NCI-H345 treated with DMSO at 0.1 percent for 48 hours (cell line): Measurements from ENCODE around the gene ZNF462.
A peak's percentile ranks its signal among the peaks of the same experiment; 100 is the strongest.
"Not testable (repeated sequence)": the region's sequence is repeated elsewhere in the genome, so short reads cannot be mapped to it uniquely, and the experiment has no call there.

Source experiments
- DNase-seq: peaks from one replicate; lab custom pipeline; 2025; ENCODE audit not compliant: unreplicated experiment; lab: John Stamatoyannopoulos, UW

Gene ZNF462, protein sequence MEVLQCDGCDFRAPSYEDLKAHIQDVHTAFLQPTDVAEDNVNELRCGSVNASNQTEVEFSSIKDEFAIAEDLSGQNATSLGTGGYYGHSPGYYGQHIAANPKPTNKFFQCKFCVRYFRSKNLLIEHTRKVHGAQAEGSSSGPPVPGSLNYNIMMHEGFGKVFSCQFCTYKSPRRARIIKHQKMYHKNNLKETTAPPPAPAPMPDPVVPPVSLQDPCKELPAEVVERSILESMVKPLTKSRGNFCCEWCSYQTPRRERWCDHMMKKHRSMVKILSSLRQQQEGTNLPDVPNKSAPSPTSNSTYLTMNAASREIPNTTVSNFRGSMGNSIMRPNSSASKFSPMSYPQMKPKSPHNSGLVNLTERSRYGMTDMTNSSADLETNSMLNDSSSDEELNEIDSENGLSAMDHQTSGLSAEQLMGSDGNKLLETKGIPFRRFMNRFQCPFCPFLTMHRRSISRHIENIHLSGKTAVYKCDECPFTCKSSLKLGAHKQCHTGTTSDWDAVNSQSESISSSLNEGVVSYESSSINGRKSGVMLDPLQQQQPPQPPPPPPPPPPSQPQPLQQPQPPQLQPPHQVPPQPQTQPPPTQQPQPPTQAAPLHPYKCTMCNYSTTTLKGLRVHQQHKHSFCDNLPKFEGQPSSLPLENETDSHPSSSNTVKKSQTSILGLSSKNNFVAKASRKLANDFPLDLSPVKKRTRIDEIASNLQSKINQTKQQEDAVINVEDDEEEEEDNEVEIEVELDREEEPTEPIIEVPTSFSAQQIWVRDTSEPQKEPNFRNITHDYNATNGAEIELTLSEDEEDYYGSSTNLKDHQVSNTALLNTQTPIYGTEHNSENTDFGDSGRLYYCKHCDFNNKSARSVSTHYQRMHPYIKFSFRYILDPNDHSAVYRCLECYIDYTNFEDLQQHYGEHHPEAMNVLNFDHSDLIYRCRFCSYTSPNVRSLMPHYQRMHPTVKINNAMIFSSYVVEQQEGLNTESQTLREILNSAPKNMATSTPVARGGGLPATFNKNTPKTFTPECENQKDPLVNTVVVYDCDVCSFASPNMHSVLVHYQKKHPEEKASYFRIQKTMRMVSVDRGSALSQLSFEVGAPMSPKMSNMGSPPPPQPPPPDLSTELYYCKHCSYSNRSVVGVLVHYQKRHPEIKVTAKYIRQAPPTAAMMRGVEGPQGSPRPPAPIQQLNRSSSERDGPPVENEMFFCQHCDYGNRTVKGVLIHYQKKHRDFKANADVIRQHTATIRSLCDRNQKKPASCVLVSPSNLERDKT (N-terminal part only)

DNA sequence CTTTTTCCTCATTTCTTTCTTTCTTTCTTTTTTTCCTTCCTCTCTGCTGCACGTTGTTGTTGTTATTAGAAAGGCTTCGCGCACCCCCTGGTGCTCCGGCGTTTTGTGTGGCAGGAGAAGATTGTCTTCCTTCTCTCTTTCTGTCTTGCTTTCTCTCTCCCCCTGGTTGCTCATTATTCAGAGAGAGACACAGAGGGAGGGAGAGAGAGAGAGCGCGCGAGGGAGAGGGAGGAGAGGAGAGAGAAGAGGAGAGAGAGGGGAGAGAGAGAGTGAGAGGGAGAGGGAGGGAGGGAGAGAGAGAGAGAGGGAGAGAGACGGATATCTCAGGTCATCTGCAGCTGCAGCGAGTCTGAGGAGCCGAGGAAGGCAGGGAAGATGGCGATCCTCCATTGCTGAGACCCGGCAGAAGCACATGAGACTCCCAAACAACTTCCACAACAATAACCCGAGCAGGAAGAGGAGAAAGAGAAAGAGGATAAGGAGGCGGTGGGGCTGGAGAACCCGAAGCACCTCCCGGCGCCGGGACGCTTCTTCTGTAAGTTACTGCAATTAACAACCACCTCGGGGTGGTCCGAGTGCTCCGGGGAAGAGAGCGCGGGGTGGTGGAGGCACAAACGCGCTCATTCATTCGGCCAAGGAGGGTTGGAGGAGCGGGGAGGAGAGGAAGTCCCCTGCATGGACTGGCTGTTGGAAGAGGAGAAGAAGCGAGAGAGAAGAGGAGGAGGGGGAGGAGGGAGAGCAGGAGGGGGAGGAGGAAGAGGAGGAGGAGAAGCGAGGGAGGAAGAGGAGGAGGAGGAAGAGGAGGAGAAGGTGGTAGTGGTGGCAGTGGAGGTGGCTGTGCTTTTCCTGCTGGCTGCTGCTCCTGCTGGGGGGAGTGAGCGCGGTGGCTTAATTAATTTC lies at the start of gene ZNF462:
Gene ZNF462, plus strand, starts transcription at position 346 of the 900 bp plus-strand sequence. CDS start 60,218 bp downstream, outside the sequence.
- DNase-seq = peak; percentile 64

DNA sequence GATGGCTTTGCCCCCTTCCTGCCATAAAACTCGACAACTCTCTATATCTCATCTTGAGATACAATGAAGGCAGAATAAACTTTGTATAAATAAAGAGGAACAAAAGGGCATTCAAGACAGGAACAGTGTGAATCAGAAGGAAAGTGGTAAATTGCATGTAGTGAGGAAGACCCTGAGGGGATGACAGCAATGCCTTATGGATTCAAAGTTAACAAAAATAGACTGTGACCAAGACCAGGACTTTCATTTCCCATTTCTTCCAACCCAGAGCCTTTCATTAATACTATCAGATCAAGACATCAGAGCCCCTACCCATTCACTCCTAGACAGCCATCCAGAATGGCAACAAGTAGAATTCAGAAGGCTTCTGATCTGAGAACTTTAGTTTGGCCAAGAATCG lies 46.4 kb upstream of the ZNF462 start:
- no peak for DNase-seq

DNA sequence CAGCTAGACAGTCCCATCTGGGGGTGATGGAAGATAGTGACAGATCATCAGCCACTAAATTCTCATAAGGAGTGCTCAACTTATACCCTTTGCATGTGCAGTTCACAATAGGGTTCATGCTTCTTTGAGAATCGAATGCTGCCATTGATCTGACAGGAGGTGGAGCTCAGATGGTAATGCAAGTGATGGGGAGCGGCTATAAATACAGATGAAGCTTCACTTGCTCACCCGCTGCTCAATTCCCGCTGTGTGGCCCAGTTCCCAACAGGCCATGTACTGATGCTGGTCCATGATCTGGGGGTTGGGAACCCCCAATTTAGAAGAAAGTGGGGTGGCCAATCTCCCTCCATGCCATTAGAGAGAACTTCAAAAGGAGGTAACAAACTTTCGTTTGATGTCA lies 44.9 kb upstream of the ZNF462 start:
- DNase-seq = no peak

DNA sequence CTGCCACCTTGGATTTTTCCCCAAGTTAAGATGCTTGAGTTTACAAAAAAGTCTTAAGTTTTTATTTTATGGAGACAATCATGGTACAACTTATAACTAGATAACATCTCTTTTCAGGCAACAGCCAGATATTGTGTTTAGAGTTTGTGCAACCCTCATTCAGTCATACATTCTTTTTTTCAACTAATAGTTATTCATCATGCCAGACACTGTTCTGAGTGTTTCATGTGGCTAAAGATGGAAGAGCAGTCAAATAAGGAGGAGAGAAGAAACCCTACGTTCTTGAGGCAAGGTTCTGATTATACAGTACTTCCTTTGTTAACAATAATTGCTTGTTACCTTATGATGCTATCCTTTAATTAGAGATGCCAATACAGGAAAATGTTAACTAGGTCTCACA lies 42.1 kb upstream of the ZNF462 start:
- DNase-seq = no peak

DNA sequence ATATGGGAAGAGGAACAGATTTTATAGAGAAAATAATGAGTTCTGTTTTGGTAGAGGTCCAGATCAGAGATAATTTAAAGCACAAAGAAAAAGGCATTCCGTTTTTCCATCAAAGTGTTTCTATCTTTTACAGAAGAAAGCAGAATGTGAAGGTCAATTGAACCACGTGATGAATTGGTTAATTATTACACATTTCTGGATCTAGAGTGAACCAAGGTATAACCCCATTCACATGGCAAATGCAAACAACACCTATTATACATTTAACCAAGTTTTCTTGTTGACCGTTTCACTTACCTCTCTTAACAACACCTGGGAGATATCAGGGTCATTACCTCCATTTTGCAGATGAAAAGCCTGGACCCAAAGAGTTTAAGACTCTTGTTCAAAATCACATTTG lies 34.9 kb upstream of the ZNF462 start:
- DNase-seq = no peak

DNA sequence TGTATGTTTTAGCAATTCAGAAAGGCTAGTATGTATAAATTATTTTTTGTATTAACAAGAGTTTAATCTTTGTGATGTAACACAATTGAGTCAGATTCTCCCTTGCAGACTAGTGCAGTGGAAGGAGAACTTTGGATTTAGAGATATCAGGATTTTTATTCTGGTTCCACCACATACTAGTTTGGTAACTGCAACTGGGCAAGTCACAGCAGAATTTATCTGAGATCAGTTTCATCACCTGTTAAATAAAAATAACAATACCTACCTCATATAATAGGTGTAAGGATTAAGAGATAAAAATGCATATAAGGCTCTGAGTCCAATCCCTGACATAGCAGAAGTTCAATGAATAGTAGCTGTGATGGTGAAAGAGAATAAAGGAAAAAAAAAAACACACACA lies 34.0 kb upstream of the ZNF462 start:
- no peak for DNase-seq

DNA sequence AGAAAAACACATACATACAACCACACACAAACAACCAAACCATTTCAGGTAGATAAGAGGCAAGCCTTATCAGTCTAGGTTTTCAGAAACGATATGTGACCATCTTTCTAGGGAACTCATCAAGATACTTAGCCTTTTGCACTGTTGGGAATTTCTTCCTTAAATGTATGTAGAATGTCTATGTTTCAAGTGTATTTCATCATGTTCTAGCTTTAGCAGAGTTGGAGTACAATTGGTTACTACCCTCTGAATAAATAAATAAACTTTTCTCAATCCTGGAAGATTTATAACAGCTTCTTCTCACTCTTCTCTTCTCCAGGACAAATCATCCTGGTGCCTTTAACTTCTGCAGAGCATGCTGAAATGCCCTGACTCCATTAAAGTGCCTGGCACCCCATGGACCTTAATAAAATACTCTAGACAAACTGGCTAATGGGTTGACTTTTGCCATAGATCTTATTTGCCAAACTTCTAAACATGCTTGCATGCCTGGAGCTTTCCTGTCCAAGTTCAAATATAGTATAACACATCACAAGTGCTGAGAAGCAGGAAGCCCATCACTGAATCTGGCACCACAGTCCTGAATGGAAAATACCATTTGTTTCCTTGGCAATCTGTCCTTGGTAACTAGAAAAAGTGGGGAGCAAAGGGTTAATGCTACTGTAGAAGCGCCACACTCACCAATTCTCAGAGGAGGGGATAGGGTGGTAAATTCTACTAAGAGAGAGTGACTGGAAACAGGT lies 33.1 kb upstream of the ZNF462 start:
- DNase-seq = no peak

DNA sequence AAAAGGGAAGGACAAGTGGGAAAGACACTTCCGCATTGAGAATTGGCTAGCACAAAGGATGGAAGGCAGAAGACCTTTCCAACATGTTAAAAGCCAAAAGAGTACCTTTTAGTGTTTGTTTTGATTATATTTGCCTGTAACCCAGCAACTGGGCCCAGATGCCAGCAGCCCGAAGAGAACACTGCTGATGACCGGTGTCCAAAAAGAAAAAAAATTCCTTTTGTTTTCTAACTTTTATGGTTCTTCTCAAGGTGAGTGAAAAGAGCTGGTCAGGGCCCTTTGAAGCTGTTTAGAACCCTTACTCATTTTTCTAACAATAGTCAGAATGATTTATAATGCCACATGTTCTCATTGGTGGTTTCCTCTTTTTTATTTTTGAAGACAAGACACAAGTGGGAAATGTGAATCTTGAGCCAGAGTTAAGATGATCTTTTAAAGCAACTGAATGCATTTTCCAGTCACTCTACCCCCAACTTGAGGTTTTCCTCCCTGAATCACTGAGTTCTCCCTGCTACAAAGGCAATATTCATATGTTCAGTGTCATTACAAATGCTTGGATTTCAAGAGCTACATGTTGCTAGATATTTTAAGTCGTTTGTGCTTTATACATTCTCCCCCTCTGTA lies 32.3 kb upstream of the ZNF462 start:
- DNase-seq = no peak

DNA sequence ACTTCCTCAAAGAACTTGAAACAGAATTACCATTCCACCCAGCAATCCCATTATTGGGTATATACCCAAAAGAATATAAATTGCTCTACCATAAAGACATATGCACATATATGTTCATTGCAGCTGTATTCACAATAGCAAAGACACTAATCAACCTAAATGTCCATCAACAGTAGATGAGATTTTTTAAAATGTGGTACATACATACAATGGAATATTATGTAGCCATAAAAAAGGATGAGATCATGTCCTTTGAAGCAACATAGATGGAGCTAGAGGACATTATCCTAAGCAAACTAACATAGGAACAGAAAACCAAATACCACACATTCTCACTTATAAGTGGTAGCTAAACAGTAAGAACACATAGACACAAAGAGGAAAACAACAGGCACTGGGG lies 28.1 kb upstream of the ZNF462 start:
- DNase-seq = no peak

DNA sequence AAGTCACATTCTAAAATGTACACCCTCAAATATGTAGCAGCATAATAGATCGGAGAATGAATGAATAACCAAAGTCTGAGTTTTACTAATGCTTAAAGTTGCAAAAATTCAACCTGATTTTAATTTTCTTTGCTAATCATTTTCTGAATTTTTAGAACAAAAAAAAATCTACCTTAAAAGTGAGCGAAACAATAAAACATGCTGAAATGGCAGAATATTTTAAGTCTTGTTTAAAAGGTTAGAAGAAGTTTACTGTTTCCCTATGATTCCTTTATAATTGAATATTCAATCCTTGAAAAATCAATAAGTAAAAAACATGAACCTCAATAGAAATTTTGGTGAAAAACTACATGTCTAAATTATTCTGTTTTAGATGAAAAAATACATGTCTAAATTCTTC lies 27.1 kb upstream of the ZNF462 start:
- no peak for DNase-seq

DNA sequence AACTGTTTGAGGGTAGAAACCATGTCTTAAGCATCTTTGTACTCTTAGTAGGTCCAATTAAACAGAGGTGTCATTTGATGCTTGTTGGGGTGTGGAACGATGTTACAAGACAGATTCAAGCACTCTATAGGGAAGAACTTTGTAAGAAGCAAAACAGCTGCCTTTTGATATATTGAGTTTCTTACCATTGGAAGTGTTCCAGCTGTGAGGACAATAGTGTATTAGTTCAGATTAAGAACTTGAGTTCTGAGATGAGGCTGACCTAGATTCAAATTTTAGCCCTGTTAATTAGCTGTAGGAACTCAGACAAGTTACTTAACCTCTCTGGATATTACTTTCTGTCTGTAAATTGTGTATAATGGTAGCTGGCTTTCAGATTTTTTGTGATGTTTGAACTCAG lies 19.6 kb upstream of the ZNF462 start:
- no peak for DNase-seq

DNA sequence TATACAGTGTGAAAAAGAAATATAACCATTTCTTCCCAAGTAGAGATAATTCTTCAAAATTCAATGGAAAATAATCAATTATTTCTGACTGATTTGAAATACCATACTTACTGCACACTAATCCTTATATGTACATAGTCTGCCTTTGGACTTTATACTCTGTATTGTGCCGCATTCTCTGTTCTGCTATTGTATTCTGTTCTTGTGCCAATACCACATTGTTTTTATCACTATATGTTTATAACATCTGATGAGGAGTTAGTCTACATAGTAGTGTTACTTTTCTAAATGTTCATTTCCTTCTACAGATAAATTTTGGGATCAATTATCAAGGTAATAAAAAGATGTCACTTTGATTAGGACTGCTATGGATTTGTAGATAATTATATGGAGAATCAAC lies 16.7 kb upstream of the ZNF462 start:
- DNase-seq = no peak

DNA sequence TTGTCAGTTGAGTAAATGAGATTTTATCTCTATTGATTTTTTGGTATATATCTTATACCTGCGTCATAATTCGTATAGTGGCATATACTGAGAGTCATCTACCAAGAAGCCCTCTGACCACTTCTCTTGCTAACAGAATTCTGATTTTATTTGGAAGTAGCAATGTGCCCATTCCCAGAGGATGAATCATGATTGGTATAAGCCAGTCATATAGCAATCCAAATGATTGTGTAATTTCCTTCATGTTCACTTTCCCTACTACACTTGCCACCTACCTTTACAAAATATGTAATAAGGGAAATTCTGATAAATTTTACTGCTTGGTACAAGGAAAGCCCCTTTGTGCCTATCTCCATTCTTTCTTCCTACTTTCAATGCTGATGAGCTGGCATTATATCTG lies 16.1 kb upstream of the ZNF462 start:
- no peak for DNase-seq

DNA sequence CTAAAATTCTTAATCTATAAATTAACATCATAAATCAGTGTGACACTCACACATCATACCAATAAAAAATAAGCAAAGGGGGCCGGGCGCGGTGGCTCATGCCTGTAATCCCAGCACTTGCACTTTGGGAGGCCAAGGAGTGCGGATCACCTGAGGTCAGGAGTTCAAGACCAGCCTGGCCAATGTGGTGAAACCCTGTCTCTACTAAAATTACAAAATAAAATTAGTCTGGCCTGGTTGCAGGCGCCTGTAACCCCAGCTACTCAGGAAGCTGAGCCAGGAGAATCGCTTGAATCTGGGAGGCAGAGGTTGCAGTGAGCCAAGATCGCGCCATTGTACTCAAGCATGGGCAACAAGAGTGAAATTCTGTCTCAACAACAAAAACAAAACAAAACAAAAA lies 11.3 kb upstream of the ZNF462 start:
- not testable (repeated sequence) for DNase-seq

DNA sequence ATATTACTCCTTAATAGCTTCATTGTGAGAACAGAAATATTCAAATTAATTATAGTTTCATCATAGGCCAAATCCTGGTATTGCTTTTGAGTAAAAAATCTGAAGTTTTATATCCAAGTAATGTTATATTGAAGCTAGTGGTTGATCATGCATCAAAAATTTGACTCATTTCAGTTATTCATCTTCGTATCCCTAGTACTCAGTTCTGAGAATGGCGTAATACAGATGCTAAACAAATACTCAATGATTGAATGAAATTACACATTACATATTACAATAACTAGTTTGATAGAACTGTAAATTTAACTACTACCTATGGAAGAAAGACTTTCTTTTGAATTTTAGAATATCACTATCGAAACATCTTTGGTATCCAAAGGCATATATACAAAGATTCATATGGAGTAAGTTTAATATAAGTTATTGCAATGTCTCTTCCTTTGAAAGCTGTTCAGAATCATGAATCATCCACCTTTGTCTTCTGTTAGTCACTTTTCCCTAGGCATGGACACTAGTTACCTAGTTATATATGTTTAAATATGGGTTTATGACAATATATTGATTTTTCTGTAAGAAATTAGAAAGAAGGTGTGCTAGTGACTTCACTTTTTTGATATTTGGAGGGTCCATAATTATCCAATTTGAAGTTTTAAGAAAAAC lies 5.0 kb upstream of the ZNF462 start:
- no peak for DNase-seq

DNA sequence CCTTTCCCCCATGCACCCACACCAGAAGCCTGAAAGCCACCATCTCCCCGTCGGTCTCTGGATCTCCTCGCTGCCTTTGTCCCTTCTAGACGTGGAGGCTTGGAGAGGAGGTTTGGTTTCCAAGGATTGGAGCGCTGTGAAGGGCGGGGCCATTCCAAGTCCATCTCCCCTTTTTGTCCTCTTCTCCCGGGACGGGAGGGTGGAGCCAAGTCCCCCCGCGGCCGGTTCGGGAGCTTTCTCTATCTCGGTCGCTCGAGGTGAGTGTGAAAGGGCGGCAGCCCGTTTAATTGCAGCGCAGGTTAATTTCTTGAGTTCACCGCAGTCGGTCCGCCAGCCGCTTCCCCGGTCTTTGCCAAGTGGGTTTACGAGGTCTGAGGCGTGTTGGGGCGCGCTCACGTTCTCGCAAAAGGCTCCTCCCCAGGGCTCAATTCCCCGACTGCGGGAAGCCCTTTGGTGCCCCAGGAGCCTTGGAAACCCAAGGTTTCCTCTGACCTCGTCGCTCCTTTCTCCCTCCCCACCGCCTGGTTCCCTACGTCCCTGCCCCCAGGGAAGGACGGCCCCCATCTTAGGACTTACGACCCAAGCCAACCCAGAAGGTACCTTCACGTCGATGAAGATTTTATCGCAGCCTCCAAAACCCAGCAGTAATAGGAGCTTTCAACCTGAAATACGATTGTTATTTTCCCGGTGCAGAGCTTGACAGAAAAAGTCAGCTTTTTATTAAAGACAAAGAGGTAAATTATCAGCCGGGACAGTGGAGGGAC lies 2.8 kb upstream of the ZNF462 start:
- no peak for DNase-seq

DNA sequence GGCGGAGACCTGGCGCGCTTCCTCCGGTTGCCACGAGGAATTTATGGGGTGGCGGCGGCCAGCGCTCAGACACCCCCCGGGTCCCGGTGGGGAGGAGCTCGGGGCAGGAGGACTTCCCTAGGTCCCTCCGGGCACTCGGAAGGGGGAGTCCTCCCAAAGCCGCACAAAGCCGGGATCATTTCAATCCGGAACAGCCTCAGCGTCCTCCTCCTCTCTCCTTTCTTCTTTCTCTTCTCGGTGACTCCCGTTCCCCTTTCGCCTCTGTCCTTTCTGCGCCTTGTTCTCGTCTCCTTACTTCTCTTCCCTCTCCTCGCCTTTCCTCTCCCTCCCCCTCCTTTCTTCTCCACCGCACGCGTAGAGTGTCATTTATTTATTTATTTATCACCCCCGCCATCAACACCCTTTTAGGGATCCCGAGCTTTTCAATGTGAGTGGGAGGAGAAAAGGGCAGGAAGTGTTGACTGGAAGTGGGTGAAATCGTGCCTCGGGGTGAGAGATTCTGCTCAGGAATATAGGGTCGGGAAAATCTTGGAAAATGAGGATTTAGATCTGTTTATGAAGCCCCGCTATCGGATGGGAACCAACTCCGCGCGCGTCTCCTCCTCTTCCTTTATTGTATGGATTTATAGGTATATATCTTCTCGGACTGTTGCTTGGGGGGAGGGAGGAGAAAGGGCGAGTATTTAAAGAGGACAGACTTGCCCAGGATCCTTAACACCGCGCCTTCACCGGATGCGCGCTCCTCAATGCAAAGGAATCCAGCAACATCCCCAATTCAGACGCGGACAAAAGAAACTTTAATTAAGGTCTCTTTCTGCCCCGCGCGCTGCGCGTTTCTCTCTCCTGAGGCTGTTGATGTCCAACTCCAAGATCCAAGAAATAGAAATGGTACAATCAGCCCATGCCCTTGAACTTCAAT lies 2.0 kb upstream of the ZNF462 start:
- DNase-seq = peak; percentile 20
